NCI-H1417 (cell line): Measurements from ENCODE around the gene DNAJB4.
"Not testable (repeated sequence)": the region's sequence is repeated elsewhere in the genome, so short reads cannot be mapped to it uniquely, and the experiment has no call there.

ENCODE experiments used
- DNase-seq, 3 experiments: peaks; one replicate each; lab custom pipeline; 2025; lab: John Stamatoyannopoulos, UW

Gene DNAJB4

GRCh38 chr1:78064886-78065285 is 60.1 kb downstream of the DNAJB4 start:
- DNase-seq, result not testable (repeated sequence)
